ENCODE results near the gene WFIKKN1. TPM values are rescaled to one million over a fixed set of nuclear protein-coding genes. Genes with fewer than 3 reads are reported as not detected.

WFIKKN1 gene
- total and polyA plus RNA-seq, 2 of the 13 experiments (the other 11 are each of a cell fraction or from before 2014, with no cell fraction given) = 1.7 to 4.9 TPM

GRCh38 chr16:637081-638018 lies 6.6 kb downstream of the WFIKKN1 start (continued):
- TF ChIP-seq SRY (CRISPR knock-in tag; IDR thresholded peaks at IDR 0.05) = no peak
- TF ChIP-seq TMF1 (CRISPR knock-in tag; IDR thresholded peaks at IDR 0.05; ENCODE audit: low read depth) = 0 out of 2 replicates have a peak, but pooled peaks have one; percentile 31
- no peak for TF ChIP-seq ETS1 (CRISPR knock-in tag; IDR thresholded peaks at IDR 0.05)
- no peak for TF ChIP-seq PHF5A (CRISPR knock-in tag; IDR thresholded peaks at IDR 0.05; ENCODE audit: low read depth, unreplicated experiment)
- no peak for TF ChIP-seq ZFY (CRISPR knock-in tag; IDR thresholded peaks at IDR 0.05)
- 0 out of 2 replicates have a peak, but pooled peaks have one; percentile 18 for TF ChIP-seq SALL1 (CRISPR knock-in tag; IDR thresholded peaks at IDR 0.05)
- TF ChIP-seq CREM (IDR thresholded peaks at IDR 0.05) = no peak
- no peak for TF ChIP-seq CREM (CRISPR knock-in tag; IDR thresholded peaks at IDR 0.05)
- no peak for TF ChIP-seq ZFP62 (CRISPR knock-in tag; IDR thresholded peaks at IDR 0.05)
- peak; percentile 65 for TF ChIP-seq USF2 (IDR thresholded peaks at IDR 0.05; ENCODE audit: low read depth, low read length)
- TF ChIP-seq USF2 (CRISPR knock-in tag; IDR thresholded peaks at IDR 0.05; ENCODE audit: borderline replicate concordance) = peak; percentile 82; the same call in 1 of the 2 replicates
- no peak for TF ChIP-seq PAXIP1 (CRISPR knock-in tag; conservative IDR thresholded peaks at IDR 0.05)
- TF ChIP-seq ZBTB1 (CRISPR knock-in tag; IDR thresholded peaks at IDR 0.05; ENCODE audit: borderline replicate concordance) = no peak
- TF ChIP-seq ZBTB4 (CRISPR knock-in tag; IDR thresholded peaks at IDR 0.05; ENCODE audit: borderline replicate concordance) = peak; percentile 51; the same call in 1 of the 2 replicates
